ENCODE measurements around the gene CACNA1E.
"Not testable (repeated sequence)": the region's sequence is repeated elsewhere in the genome, so short reads cannot be mapped to it uniquely, and the experiment has no call there.

The CACNA1E gene

DNA sequence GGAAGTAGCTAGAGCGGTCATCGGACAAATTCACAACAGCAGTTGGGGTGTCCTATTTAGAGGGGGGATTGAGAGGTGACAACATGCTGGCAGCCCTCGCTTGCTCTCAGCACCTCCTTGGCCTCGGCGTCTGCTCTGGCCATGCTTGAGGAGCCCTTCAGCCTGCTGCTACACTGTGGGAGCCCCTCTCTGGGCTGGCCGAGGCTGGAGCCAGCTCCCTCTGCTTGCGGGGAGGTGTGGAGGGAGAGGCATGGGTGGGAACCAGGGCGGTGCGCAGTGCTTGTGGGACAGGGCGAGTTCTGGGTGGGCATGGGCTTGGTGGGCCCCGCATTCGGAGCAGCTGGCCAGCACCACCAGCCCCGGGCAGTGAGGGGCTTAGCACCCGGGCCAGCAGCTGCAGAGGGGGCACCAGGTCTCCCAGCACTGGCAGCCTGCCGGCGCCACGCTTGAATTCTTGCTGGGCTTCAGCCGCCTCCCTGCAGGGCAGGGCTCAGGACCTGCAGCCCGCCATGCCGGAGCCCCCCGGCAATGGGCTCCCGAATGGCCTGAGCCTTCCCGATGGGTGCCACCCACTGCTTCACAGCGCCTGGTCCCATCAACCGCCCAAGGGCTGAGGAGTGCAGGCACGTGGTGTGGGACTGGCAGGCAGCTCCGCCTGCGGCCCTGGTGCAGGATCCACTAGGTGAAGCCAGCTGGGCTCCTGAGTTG, 349.0 kb downstream of the CACNA1E start:
- not testable (repeated sequence) for FAIRE-seq

DNA sequence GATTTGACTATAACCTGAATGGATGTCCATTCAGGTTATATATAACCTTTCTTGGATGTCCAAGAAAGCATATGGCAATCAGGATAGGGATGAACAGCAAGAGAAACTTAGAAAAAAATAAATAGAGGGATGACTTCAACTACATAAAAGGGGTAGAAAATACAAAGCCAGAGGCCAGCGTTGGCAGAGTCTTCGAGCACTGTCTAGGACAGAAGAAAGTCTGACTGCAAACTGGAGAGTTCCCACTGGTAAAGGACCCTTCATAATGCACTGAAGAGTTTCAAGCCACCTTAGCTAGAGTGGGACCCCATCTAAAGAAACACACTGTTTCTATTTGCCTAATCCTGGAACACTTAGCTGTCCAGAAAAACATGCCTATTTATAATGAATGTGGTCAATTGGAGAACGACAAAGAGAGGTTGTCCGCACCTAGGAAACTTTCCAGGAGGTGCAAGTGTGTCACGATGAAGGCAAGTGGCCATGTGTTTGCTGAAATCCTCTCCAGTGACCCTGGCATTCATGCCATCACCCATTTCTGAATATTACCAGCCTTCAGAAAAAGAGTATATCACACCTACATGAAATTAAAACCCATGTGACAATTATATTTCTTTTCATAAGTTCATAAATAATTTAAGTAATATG, 362.8 kb downstream of the CACNA1E start:
- FAIRE-seq, result no peak

GRCh38 chr1:181846681-181847080, 363.4 kb downstream of the CACNA1E start:
- FAIRE-seq, result no peak

DNA sequence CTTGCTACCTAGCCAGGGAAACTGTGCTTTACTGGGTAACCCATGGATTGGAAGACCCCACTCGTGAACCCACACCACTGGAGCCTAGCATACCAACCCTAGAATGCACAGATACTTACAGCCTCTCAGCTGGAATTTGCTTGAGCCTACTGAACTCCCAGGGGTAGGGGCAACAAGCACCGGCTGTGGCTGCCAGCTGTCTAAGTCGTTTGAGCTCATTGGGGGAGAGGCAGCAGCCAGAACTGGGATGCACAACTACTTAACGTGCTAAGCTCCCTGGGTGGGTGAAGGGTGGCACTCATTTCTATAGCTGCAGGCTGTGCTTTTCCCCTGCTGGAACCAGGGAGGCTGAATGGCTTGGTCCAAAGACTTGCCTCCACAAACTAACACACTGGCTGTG, 365.8 kb downstream of the CACNA1E start:
- FAIRE-seq, result no peak

DNA sequence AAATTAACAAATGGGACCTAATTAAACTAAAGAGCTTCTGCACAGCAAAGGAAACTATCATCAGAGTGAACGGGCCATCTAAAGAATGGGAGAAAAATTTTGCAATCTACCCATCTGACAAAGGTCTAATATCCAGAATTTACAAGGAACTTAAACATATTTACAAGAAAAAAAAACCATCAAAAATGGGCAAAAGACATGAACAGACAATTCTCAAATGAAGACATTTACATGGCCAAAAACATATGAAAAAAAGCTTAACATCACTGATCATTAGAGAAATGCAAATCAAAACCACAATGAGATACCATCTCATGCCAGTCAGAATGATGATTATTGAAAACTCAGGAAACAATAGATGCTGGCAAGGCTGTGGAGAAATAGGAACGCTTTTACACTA, 370.9 kb downstream of the CACNA1E start:
- not testable (repeated sequence) for FAIRE-seq

DNA sequence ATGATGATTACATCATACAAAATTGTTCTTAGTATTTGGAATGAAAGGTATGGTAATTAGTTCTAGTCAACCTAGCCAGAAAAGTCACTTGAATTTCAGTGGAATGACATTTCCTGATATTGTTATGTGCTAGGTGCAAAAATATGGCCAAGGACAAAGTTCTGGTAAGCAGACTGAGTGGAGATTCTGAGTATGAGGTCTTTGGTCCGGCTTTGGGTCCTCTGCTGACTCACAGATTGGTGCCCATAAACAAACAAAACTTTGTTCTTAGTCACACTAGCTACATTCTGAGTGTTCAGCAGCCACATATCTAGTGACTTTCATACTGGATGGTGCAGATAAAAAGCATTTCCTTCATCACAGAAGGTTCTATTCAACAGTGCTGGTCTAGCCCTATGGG, 372.1 kb downstream of the CACNA1E start:
- no peak for FAIRE-seq
